GM23338 (cell line): ENCODE results near the gene APC. TPM values are rescaled to one million over a fixed set of nuclear protein-coding genes. Genes with fewer than 3 reads are reported as not detected.

Source experiments
- ATAC-seq: fragments of 200-7000 bp; cut with Tn5 transposase; 3 replicates; pipeline ENCODE4 v1.9.1; 2020
- DNase-seq: peaks from one replicate; pipeline ENCODE4 v3.0.0-alpha.2; 2015; ENCODE audit warnings: low spot score
- H2AFZ ChIP-seq: fragments of 200-600 bp; sonication (generic); 2 replicates; pipeline ENCODE4 v1.8.0; 2016; ENCODE audit warnings: antibody characterized with exemption, mild to moderate bottlenecking, moderate library complexity
- H3F3A ChIP-seq: fragments of 200-600 bp; sonication (generic); replicated peaks from 2 replicates; pipeline ENCODE4 v1.8.0; 2017; ENCODE audit warnings: antibody characterized with exemption, mixed run types, low read depth
- H3K27ac ChIP-seq: fragments of 200-600 bp; sonication (generic); 2 replicates; pipeline ENCODE4 v1.6.1; 2016; ENCODE audit warnings: low read depth
- H3K27me3 ChIP-seq: fragments of 200-600 bp; sonication (generic); 2 replicates; pipeline ENCODE4 v1.8.0; 2016; ENCODE audit warnings: mild to moderate bottlenecking, mixed run types, moderate library complexity; ENCODE audit not compliant: insufficient read depth
- H3K36me3 ChIP-seq: fragments of 200-600 bp; sonication (generic); 2 replicates; pipeline ENCODE4 v1.8.0; 2016; ENCODE audit warnings: mild to moderate bottlenecking; ENCODE audit not compliant: insufficient read depth
- H3K4me1 ChIP-seq: fragments of 200-600 bp; sonication (generic); 2 replicates; pipeline ENCODE4 v1.8.0; 2016; ENCODE audit warnings: mild to moderate bottlenecking, moderate library complexity; ENCODE audit not compliant: insufficient read depth
- H3K4me2 ChIP-seq: fragments of 200-600 bp; sonication (generic); 2 replicates; pipeline ENCODE4 v1.7.1; 2017; ENCODE audit warnings: mixed run types
- H3K4me3 ChIP-seq: fragments of 200-600 bp; sonication (generic); 2 replicates; pipeline ENCODE4 v1.6.1; 2016; ENCODE audit warnings: mixed run types
- H3K79me2 ChIP-seq: fragments of 200-600 bp; sonication (generic); replicated peaks from 2 replicates; pipeline ENCODE4 v1.8.0; 2017; ENCODE audit warnings: mild to moderate bottlenecking; ENCODE audit not compliant: insufficient read depth
- H3K9me2 ChIP-seq: fragments of 200-600 bp; sonication (generic); 2 replicates; pipeline ENCODE4 v1.8.0; 2017; ENCODE audit not compliant: insufficient read depth
- H4K20me1 ChIP-seq: fragments of 200-600 bp; sonication (generic); replicated peaks from 2 replicates; pipeline ENCODE4 v1.8.0; 2017; ENCODE audit warnings: mild to moderate bottlenecking; ENCODE audit not compliant: insufficient read depth
- H3K27ac Mint-ChIP-seq: 2 replicates; pipeline ENCODE4 v1.8.0; 2020; ENCODE audit warnings: inconsistent platforms, mild to moderate bottlenecking, moderate library complexity, mixed read lengths
- H3K27me3 Mint-ChIP-seq: 3 replicates; pipeline ENCODE4 v1.8.0; 2022; ENCODE audit warnings: low read depth, mild to moderate bottlenecking, moderate library complexity, mixed read lengths, inconsistent platforms; ENCODE audit not compliant: insufficient read depth, poor library complexity
- H3K36me3 Mint-ChIP-seq: 3 replicates; pipeline ENCODE4 v1.8.0; 2021; ENCODE audit warnings: low read depth, mild to moderate bottlenecking, inconsistent platforms, moderate library complexity, mixed read lengths
- H3K4me1 Mint-ChIP-seq: 3 replicates; pipeline ENCODE4 v1.8.0; 2020; ENCODE audit warnings: mild to moderate bottlenecking, inconsistent platforms, mixed read lengths
- H3K4me3 Mint-ChIP-seq: 3 replicates; pipeline ENCODE4 v1.8.0; 2021; ENCODE audit warnings: moderate library complexity, mild to moderate bottlenecking, inconsistent platforms, mixed read lengths
- H3K9me3 Mint-ChIP-seq: 3 replicates; pipeline ENCODE4 v1.8.0; 2020; ENCODE audit warnings: moderate library complexity, mild to moderate bottlenecking, inconsistent platforms, mixed read lengths
- CREB1 ChIP-seq: fragments of 250-450 bp; sonication (Bioruptor Pico); IDR thresholded peaks from 2 replicates; pipeline ENCODE4 v1.5.0; 2020; ENCODE audit warnings: low read depth, mild to moderate bottlenecking, moderate library complexity
- EZH2 ChIP-seq: fragments of 200-600 bp; sonication (generic); IDR thresholded peaks from one replicate; pipeline ENCODE4 v1.8.0; 2017; ENCODE audit warnings: antibody characterized with exemption, mild to moderate bottlenecking, low read depth; ENCODE audit not compliant: unreplicated experiment
- EZH2phosphoT487 ChIP-seq: fragments of 200-600 bp; sonication (generic); IDR thresholded peaks from one replicate; pipeline ENCODE4 v1.8.1; 2018; ENCODE audit warnings: antibody characterized with exemption; ENCODE audit not compliant: unreplicated experiment
- JUNB ChIP-seq: IDR thresholded peaks from one replicate; pipeline ENCODE4 v1.6.1; 2016; ENCODE audit warnings: antibody characterized with exemption; ENCODE audit not compliant: unreplicated experiment
- NANOG ChIP-seq: IDR thresholded peaks from 2 replicates; pipeline ENCODE4 v1.6.1; 2016; ENCODE audit warnings: antibody characterized with exemption, borderline replicate concordance
- POLR2AphosphoS5 ChIP-seq: IDR thresholded peaks from 2 replicates; pipeline ENCODE4 v1.6.1; 2016; ENCODE audit warnings: antibody characterized with exemption, low read depth
- STAT1 ChIP-seq: IDR thresholded peaks from one replicate; pipeline ENCODE4 v1.6.1; 2016; ENCODE audit warnings: antibody characterized with exemption; ENCODE audit not compliant: unreplicated experiment
- ZNF114 ChIP-seq: fragments of 250-450 bp; sonication (Bioruptor Pico); IDR thresholded peaks from 2 replicates; pipeline ENCODE4 v1.5.0; 2020; ENCODE audit warnings: mild to moderate bottlenecking, moderate library complexity
- ZNF331 ChIP-seq: fragments of 250-450 bp; sonication (Bioruptor Pico); IDR thresholded peaks from 2 replicates; pipeline ENCODE4 v1.5.0; 2020; ENCODE audit warnings: low read depth, mild to moderate bottlenecking, moderate library complexity
- polyA plus RNA-seq: library from polyadenylated mRNA; unstranded; fragments of >200 nt; fragmentation: Nextera tagmentation; extraction: Ambion mirVana; gene quantifications from 2 replicates; pipeline ENCODE4 v1.2.1, GENCODE V29; 2016
- total RNA-seq: library from RNA; depleted of rRNA; stranded (reverse); fragments of >200 nt; shearing (Covaris generic); gene quantifications from 2 replicates; pipeline ENCODE4 v1.2.3, GENCODE V29; 2014
- TF ChIP-seq, protein P1 (sequence below): IDR thresholded peaks from one replicate; pipeline ENCODE4 v1.6.1; 2018; ENCODE audit warnings: antibody characterized with exemption; ENCODE audit not compliant: unreplicated experiment
- TF ChIP-seq, protein P2 (sequence below), 2 experiments: fragments of 200-600 bp in 1 of 2; sonication (generic) in 1 of 2; conservative IDR thresholded peaks; 2 replicates each; pipeline versions ENCODE4 v1.5.1 to v1.6.1; 2016 to 2017; ENCODE audit warnings: antibody characterized with exemption in 2 of 2, low read depth in 2 of 2, mild to moderate bottlenecking in 2 of 2, moderate library complexity in 1 of 2
- TF ChIP-seq, protein P3 (sequence below): IDR thresholded peaks from 2 replicates; pipeline ENCODE4 v1.6.1; 2016; ENCODE audit warnings: antibody characterized with exemption
- TF ChIP-seq, protein P4 (sequence below): fragments of 250-450 bp; sonication (Bioruptor Pico); IDR thresholded peaks from 2 replicates; pipeline ENCODE4 v1.5.0; 2020; ENCODE audit warnings: mild to moderate bottlenecking, moderate library complexity

The APC gene
- total and polyA plus RNA-seq, 2 experiments from 2014 or later, result 42.4 to 62.9 TPM

GRCh38 chr5:112694853-112695709 is 42.6 kb upstream of the APC start:
- no peaks in the 10 kb centered on the region for H3F3A ChIP-seq
- H3K4me2 ChIP-seq, result no peak overlapping the region
- Mint-ChIP-seq H3K27ac (no peak overlapping the region), H3K36me3 (no peaks in the 10 kb centered on the region), H3K9me3 (no peaks in the 10 kb centered on the region; the same call in 2 of the 3 replicates), H3K27me3 (peaks cover 3% of the 10 kb centered on the region), H3K4me1 (peaks cover 6% of the 10 kb centered on the region), H3K4me3 (no peak overlapping the region)
- H4K20me1 ChIP-seq, result no peaks in the 10 kb centered on the region
- no peak overlapping the region for H3K4me3 ChIP-seq
- no peak for TF ChIP-seq EZH2
- no peak for TF ChIP-seq EZH2phosphoT487
- TF ChIP-seq, protein P1, sequence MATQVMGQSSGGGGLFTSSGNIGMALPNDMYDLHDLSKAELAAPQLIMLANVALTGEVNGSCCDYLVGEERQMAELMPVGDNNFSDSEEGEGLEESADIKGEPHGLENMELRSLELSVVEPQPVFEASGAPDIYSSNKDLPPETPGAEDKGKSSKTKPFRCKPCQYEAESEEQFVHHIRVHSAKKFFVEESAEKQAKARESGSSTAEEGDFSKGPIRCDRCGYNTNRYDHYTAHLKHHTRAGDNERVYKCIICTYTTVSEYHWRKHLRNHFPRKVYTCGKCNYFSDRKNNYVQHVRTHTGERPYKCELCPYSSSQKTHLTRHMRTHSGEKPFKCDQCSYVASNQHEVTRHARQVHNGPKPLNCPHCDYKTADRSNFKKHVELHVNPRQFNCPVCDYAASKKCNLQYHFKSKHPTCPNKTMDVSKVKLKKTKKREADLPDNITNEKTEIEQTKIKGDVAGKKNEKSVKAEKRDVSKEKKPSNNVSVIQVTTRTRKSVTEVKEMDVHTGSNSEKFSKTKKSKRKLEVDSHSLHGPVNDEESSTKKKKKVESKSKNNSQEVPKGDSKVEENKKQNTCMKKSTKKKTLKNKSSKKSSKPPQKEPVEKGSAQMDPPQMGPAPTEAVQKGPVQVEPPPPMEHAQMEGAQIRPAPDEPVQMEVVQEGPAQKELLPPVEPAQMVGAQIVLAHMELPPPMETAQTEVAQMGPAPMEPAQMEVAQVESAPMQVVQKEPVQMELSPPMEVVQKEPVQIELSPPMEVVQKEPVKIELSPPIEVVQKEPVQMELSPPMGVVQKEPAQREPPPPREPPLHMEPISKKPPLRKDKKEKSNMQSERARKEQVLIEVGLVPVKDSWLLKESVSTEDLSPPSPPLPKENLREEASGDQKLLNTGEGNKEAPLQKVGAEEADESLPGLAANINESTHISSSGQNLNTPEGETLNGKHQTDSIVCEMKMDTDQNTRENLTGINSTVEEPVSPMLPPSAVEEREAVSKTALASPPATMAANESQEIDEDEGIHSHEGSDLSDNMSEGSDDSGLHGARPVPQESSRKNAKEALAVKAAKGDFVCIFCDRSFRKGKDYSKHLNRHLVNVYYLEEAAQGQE, result no peak
- TF ChIP-seq POLR2AphosphoS5, result no peak
- TF ChIP-seq, protein P2, sequence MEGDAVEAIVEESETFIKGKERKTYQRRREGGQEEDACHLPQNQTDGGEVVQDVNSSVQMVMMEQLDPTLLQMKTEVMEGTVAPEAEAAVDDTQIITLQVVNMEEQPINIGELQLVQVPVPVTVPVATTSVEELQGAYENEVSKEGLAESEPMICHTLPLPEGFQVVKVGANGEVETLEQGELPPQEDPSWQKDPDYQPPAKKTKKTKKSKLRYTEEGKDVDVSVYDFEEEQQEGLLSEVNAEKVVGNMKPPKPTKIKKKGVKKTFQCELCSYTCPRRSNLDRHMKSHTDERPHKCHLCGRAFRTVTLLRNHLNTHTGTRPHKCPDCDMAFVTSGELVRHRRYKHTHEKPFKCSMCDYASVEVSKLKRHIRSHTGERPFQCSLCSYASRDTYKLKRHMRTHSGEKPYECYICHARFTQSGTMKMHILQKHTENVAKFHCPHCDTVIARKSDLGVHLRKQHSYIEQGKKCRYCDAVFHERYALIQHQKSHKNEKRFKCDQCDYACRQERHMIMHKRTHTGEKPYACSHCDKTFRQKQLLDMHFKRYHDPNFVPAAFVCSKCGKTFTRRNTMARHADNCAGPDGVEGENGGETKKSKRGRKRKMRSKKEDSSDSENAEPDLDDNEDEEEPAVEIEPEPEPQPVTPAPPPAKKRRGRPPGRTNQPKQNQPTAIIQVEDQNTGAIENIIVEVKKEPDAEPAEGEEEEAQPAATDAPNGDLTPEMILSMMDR (conservative IDR thresholded peaks at IDR 0.05; ENCODE audit: low read depth in 2 of 2), result no peak
- no peak for TF ChIP-seq JUNB
- TF ChIP-seq CREB1 (CRISPR knock-in tag), result no peak
- no peak for TF ChIP-seq STAT1
- TF ChIP-seq, protein P3, sequence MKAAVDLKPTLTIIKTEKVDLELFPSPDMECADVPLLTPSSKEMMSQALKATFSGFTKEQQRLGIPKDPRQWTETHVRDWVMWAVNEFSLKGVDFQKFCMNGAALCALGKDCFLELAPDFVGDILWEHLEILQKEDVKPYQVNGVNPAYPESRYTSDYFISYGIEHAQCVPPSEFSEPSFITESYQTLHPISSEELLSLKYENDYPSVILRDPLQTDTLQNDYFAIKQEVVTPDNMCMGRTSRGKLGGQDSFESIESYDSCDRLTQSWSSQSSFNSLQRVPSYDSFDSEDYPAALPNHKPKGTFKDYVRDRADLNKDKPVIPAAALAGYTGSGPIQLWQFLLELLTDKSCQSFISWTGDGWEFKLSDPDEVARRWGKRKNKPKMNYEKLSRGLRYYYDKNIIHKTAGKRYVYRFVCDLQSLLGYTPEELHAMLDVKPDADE, result no peak
- TF ChIP-seq, protein P4, sequence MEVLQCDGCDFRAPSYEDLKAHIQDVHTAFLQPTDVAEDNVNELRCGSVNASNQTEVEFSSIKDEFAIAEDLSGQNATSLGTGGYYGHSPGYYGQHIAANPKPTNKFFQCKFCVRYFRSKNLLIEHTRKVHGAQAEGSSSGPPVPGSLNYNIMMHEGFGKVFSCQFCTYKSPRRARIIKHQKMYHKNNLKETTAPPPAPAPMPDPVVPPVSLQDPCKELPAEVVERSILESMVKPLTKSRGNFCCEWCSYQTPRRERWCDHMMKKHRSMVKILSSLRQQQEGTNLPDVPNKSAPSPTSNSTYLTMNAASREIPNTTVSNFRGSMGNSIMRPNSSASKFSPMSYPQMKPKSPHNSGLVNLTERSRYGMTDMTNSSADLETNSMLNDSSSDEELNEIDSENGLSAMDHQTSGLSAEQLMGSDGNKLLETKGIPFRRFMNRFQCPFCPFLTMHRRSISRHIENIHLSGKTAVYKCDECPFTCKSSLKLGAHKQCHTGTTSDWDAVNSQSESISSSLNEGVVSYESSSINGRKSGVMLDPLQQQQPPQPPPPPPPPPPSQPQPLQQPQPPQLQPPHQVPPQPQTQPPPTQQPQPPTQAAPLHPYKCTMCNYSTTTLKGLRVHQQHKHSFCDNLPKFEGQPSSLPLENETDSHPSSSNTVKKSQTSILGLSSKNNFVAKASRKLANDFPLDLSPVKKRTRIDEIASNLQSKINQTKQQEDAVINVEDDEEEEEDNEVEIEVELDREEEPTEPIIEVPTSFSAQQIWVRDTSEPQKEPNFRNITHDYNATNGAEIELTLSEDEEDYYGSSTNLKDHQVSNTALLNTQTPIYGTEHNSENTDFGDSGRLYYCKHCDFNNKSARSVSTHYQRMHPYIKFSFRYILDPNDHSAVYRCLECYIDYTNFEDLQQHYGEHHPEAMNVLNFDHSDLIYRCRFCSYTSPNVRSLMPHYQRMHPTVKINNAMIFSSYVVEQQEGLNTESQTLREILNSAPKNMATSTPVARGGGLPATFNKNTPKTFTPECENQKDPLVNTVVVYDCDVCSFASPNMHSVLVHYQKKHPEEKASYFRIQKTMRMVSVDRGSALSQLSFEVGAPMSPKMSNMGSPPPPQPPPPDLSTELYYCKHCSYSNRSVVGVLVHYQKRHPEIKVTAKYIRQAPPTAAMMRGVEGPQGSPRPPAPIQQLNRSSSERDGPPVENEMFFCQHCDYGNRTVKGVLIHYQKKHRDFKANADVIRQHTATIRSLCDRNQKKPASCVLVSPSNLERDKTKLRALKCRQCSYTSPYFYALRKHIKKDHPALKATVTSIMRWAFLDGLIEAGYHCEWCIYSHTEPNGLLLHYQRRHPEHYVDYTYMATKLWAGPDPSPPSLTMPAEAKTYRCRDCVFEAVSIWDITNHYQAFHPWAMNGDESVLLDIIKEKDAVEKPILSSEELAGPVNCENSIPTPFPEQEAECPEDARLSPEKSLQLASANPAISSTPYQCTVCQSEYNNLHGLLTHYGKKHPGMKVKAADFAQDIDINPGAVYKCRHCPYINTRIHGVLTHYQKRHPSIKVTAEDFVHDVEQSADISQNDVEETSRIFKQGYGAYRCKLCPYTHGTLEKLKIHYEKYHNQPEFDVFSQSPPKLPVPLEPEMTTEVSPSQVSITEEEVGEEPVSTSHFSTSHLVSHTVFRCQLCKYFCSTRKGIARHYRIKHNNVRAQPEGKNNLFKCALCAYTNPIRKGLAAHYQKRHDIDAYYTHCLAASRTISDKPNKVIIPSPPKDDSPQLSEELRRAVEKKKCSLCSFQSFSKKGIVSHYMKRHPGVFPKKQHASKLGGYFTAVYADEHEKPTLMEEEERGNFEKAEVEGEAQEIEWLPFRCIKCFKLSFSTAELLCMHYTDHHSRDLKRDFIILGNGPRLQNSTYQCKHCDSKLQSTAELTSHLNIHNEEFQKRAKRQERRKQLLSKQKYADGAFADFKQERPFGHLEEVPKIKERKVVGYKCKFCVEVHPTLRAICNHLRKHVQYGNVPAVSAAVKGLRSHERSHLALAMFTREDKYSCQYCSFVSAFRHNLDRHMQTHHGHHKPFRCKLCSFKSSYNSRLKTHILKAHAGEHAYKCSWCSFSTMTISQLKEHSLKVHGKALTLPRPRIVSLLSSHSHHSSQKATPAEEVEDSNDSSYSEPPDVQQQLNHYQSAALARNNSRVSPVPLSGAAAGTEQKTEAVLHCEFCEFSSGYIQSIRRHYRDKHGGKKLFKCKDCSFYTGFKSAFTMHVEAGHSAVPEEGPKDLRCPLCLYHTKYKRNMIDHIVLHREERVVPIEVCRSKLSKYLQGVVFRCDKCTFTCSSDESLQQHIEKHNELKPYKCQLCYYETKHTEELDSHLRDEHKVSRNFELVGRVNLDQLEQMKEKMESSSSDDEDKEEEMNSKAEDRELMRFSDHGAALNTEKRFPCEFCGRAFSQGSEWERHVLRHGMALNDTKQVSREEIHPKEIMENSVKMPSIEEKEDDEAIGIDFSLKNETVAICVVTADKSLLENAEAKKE (CRISPR knock-in tag), result no peak
- TF ChIP-seq ZNF331, result no peak
- no peak for TF ChIP-seq ZNF114 (CRISPR knock-in tag)
- no peak for TF ChIP-seq NANOG
- no peaks in the 10 kb centered on the region for H3K27me3 ChIP-seq
- no peak overlapping the region for H3K27ac ChIP-seq
- H3K9me2 ChIP-seq, result no peaks in the 10 kb centered on the region
- H2AFZ ChIP-seq, result 0 out of 2 replicates have a peak overlapping the region, but pooled peaks have one; percentile 66
- DNase-seq, result no peak
- no peaks in the 10 kb centered on the region for H3K36me3 ChIP-seq
- H3K79me2 ChIP-seq, result no peaks in the 10 kb centered on the region
- ATAC-seq, result no peak
- H3K4me1 ChIP-seq, result 0 out of 2 replicates have a peak, but pooled peaks cover 3% of the 10 kb centered on the region
